22Rv1 (cell line): ENCODE measurements around the gene KCNH1.

Experiments used
- CTCF ChIP-seq: fragments of 450-650 bp; IDR thresholded peaks from 2 replicates; pipeline ENCODE4 v1.5.1; 2017; ENCODE audit warnings: mild to moderate bottlenecking
- ZFX ChIP-seq: fragments of 450-650 bp; IDR thresholded peaks from 2 replicates; pipeline ENCODE4 v1.6.1; 2017; ENCODE audit warnings: antibody characterized with exemption, borderline replicate concordance

- TF ChIP-seq CTCF (no peak), ZFX (no peak)
Observed at GRCh38 chr1:210878564-210878963, 255.4 kb downstream of the KCNH1 start.
